OCI-LY7 (cell line): ENCODE data around the gene MAL.

ENCODE experiments used
- EZH2phosphoT487 ChIP-seq: fragments of 200-600 bp; sonication (generic); IDR thresholded peaks from 2 replicates; pipeline ENCODE4 v1.6.1; 2018; ENCODE audit warnings: low read depth, borderline replicate concordance, mild to moderate bottlenecking, mixed run types, antibody characterized with exemption, low read length, moderate library complexity, mixed read lengths
- TF ChIP-seq, protein P1 (sequence below): fragments of 200-600 bp; sonication (generic); conservative IDR thresholded peaks from 2 replicates; pipeline ENCODE4 v1.5.1; 2014; ENCODE audit warnings: mild to moderate bottlenecking, antibody characterized with exemption, low read length, moderate library complexity, mixed read lengths

DNA sequence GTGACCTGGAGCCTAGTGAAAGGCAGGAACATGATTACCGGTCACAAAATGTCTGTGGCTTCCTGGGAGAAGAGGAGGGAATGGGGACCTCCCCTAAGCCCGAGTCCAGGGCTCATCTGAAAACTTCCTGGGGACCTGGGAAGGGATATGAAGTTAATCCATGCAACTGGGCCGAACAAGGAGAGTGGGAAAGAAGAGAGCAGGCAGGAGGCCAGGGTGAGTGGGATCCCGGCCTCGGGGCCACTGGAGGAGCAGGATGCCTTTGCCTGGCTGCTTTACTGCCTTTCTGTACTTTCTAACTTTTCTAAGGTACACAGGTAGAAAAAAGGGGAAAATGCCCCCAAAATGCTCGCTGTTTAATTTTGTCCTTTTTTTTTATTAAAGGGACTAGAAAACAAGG, 43.4 kb upstream of the MAL start:
- TF ChIP-seq, protein P1, sequence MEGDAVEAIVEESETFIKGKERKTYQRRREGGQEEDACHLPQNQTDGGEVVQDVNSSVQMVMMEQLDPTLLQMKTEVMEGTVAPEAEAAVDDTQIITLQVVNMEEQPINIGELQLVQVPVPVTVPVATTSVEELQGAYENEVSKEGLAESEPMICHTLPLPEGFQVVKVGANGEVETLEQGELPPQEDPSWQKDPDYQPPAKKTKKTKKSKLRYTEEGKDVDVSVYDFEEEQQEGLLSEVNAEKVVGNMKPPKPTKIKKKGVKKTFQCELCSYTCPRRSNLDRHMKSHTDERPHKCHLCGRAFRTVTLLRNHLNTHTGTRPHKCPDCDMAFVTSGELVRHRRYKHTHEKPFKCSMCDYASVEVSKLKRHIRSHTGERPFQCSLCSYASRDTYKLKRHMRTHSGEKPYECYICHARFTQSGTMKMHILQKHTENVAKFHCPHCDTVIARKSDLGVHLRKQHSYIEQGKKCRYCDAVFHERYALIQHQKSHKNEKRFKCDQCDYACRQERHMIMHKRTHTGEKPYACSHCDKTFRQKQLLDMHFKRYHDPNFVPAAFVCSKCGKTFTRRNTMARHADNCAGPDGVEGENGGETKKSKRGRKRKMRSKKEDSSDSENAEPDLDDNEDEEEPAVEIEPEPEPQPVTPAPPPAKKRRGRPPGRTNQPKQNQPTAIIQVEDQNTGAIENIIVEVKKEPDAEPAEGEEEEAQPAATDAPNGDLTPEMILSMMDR: no peak
- no peak for TF ChIP-seq EZH2phosphoT487
